HL-60 (cell line): ENCODE results near the gene SLC26A4.

Experiments used
- POLR2AphosphoS5 ChIP-seq: IDR thresholded peaks from 2 replicates; pipeline ENCODE4 v1.6.1; 2012; ENCODE audit warnings: low read depth
- TF ChIP-seq, protein P1 (sequence below): IDR thresholded peaks from one replicate; pipeline ENCODE4 v1.5.1; 2011; ENCODE audit warnings: low read length, control low read depth, inconsistent platforms; ENCODE audit not compliant: insufficient read depth

DNA sequence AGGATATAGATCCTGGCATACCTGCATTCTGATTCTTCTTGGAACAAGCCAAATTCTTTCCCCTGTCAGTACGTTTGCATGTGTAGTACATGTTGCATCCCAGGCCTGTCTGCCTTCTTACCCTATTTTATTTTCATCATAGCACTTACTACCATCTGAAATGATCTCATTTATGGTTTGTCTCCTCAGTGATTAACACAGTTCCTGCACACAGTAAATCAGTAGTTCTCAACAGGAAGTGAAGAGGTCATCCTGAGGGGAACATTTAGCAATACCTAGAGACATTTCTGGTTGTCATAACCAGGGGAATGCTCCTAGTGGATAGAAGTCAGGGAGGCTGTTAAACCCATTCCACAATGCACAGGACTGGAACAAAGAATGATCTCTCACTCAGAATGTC lies 38.2 kb upstream of the SLC26A4 start:
- TF ChIP-seq, protein P1, sequence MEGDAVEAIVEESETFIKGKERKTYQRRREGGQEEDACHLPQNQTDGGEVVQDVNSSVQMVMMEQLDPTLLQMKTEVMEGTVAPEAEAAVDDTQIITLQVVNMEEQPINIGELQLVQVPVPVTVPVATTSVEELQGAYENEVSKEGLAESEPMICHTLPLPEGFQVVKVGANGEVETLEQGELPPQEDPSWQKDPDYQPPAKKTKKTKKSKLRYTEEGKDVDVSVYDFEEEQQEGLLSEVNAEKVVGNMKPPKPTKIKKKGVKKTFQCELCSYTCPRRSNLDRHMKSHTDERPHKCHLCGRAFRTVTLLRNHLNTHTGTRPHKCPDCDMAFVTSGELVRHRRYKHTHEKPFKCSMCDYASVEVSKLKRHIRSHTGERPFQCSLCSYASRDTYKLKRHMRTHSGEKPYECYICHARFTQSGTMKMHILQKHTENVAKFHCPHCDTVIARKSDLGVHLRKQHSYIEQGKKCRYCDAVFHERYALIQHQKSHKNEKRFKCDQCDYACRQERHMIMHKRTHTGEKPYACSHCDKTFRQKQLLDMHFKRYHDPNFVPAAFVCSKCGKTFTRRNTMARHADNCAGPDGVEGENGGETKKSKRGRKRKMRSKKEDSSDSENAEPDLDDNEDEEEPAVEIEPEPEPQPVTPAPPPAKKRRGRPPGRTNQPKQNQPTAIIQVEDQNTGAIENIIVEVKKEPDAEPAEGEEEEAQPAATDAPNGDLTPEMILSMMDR: no peak
- peak; percentile 39; the same call in 1 of the 2 replicates for TF ChIP-seq POLR2AphosphoS5
